Measurements from ENCODE around the gene ELMOD1. TPM values are rescaled to one million over a fixed set of nuclear protein-coding genes. Genes with fewer than 3 reads are reported as not detected.

Gene ELMOD1
- not detected in 2 replicates for total RNA-seq

DNA sequence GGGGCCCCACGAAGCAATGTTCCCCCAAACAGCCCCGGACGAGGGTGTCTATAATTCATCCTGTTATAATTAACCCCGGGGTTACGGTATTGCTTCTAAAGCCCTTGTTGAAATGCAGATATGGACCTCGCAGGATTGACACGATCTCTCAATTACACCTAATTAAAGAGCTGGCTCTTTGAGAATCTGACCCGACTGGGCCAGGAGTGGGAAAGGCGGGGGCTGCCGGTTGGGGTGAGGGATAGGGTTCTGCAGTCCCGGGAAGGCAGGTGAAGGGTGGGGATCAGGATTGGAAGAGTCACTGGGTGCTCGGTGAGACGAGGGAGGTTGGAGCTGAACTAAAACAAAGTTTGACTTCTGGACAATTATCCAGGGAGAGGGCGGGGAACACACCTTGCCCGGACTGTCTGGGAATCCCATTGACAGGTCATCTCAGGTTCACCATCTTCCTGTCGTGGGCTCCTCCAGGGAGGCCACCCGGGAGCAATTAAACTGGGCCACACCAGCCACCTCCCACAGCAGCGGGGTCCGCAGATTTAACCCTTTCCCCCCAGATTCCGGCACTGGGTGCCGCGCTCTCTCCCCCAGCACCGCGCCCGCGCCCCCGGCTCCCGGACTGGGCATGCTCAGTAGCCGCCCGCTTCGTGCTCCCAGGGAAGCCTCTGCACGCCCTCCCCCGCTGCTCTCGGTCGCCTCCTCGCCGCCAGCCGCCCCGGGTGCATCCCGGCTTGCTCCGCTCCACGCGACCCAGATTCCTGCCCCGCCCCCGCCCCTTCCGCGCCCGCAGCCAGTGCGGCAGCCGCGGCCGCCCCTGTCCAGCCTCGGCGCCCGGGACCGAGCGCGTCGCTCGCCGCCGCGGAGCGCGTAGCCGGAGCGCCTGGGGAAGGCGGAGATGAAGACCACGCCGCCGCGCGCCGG lies at the start of gene ELMOD1:
ELMOD1 (plus strand) TSS at position 688 of the 918 bp plus-strand sequence. CDS start 27,043 bp downstream, outside the sequence.

DNA sequence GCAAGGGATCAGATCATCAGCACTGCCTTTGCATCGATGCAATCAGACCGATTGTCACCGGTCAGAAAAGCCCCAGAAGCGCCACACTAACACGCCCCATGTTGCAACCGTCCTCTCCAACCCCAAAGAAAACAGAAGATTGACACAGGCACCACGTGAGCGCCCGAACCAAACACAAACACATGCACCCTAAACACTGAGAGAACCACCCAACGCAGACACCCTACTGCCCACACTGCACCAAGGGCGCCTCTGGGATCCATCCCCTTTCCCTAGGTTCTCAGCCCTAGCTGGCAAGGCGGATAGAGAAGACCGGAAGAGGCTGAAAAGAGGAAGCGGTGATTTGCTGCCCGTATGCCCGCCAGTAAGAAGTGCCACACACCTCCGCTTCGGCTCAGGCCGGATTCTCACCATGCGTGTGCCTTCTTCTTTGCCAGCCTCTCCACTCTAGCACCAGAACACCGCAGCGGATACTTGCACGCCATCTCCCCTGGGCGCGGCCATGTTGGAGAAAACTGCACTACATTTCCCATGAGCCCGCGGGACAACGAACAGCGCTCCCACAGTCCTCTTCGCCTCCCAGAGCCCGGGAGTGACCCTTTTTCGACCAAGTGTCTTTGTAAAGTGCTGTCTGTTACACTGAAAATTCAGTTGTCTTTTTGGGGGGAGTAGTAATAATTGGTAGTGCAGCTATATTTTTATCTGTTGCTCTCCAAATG lies 25.6 kb upstream of the ELMOD1 start, which contains the start of gene ALKBH8:
ALKBH8 (minus strand) TSS at position 517 of the 719 bp plus-strand sequence. CDS start 4,842 bp downstream, outside the sequence.

DNA sequence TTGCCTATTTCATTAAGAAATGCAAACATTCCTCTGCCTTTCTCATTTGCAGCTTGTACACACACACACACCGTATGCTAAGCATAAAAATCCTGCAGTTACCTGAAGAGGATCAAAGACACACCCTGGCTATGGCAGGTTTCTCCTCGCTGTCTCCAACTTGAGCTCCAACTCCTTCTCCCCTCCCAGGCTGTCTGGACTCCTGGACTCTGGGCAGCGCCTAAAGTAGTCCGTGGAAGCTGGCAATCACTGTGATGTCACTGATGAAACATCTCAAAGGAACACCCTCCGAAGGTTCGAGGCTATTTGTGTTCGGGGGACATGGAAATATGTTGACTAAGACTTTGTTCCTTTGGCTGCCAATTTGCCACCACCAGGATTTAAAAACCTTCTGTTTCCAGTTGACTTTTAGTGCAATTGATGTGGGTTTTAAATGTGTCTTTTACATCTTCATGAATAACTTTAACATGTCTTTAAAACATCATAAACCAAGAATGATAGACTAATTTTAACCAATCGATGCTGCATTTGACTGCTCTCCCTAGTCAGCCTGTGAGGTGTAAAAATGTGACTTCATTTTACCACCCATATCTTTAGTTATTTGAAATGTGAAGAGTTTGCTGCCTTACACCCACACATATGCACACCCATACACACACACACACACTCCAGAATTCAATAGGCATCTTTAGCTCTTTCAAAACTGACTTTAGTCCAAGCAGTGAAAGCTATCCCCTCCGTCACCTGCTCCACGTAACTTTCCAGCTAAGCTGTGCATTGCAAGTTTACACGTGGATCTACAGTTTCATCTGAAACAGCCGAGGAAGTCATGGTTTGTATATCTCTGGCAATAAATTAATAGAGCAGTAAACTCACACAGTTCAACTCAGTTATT lies 121.2 kb downstream of the ELMOD1 start, which contains the start of gene SLN:
SLN (minus strand) TSS at position 196 of the 895 bp plus-strand sequence.

Other genes starting within 250 kb of the ELMOD1 start
- gene CWF19L2, start 133.3 kb upstream of the ELMOD1 start, total RNA-seq = 6.4 and 7.7 TPM in 2 replicates
- gene ALKBH8, start 25.4 kb upstream of the ELMOD1 start, total RNA-seq = 8.4 and 9.2 TPM in 2 replicates
- not detected in 2 replicates for gene SLN, start 120.9 kb downstream of the ELMOD1 start, total RNA-seq

Data from mammary microvascular endothelial cell (primary cell).